SK-N-MC (cell line): Measurements from ENCODE around the gene CD300LB.

Experiments used
- EZH2 ChIP-seq: fragments of 200-600 bp; sonication (generic); IDR thresholded peaks from one replicate; pipeline ENCODE4 v1.6.1; 2017; ENCODE audit warnings: antibody characterized with exemption
- POLR2AphosphoS5 ChIP-seq: IDR thresholded peaks from 2 replicates; pipeline ENCODE4 v1.6.1; 2012; ENCODE audit warnings: mild to moderate bottlenecking, low read depth, low read length, borderline replicate concordance

DNA sequence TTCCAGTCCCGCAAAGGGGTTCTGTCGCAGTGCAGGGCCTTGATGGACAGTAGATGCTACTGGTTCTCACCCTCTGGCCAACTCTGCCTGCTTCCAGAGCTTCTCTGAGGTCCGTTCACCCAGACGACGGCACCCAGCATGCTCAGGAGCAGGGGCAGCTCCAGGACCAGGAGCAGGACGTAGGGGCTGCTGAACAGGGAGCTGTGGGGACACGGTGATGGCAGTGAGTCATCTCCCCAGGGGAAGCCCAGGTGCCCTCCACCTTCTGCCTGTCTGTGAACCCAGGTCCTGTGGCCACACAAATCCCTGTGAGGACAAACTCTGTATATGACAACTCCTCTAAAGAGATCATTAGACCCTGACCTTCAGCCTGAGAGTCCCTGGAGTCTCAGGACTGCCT, 18.1 kb upstream of the CD300LB start:
- TF ChIP-seq EZH2, result no peak
- TF ChIP-seq POLR2AphosphoS5, result no peak
